ENCODE data around the gene TNIP3.

Gene TNIP3

DNA sequence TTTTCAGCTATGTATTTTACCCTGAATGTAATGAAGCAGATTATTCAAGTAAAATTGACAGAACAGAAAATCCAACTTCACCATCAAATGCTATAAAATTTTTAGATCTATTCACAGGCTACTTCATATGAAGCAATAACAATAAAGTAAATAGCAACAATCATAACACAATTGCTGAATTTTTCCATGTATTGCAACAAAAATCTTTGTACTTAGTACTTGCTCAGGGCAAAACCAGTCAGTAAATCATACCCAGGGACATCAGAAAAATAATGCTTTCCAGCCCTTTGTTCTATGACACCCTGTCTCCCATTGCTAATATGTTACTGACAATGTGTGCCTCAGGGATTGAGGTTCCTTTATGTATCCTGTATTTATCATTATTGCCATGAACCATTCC, 15.5 kb downstream of the TNIP3 start:
- no peak for DNase-seq (ENCODE audit: low read depth)
- H3K4me3 ChIP-seq (ENCODE audit: low read length), result no peak overlapping the region
- TF ChIP-seq, protein P1, sequence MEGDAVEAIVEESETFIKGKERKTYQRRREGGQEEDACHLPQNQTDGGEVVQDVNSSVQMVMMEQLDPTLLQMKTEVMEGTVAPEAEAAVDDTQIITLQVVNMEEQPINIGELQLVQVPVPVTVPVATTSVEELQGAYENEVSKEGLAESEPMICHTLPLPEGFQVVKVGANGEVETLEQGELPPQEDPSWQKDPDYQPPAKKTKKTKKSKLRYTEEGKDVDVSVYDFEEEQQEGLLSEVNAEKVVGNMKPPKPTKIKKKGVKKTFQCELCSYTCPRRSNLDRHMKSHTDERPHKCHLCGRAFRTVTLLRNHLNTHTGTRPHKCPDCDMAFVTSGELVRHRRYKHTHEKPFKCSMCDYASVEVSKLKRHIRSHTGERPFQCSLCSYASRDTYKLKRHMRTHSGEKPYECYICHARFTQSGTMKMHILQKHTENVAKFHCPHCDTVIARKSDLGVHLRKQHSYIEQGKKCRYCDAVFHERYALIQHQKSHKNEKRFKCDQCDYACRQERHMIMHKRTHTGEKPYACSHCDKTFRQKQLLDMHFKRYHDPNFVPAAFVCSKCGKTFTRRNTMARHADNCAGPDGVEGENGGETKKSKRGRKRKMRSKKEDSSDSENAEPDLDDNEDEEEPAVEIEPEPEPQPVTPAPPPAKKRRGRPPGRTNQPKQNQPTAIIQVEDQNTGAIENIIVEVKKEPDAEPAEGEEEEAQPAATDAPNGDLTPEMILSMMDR (IDR thresholded peaks at IDR 0.05; ENCODE audit: insufficient read depth, low read depth, low read length, missing control alignments), result no peak

DNA sequence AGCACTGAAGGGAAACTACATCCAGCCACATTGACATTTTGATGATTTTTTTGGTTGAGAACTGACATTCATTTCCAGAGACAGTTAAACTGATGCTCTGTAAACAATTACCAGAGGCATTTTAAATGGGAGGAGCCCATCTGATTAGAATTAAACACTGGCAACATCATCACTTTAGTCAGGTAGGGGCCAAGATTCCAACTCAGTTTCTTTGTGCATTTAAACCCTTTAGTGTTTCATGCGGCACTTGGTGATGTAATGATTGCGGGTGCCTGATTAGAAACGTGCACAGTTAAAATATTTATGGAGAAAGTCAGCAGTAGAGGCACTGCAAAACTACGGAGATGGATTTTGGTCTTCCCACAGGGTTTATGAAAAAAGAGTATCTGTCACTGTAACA, 16.1 kb downstream of the TNIP3 start:
- H3K4me3 ChIP-seq (ENCODE audit: low read length), result no peak overlapping the region
- no peak for DNase-seq (ENCODE audit: low read depth)
- TF ChIP-seq, protein P1 (IDR thresholded peaks at IDR 0.05; ENCODE audit: insufficient read depth, low read depth, low read length, missing control alignments), result no peak

DNA sequence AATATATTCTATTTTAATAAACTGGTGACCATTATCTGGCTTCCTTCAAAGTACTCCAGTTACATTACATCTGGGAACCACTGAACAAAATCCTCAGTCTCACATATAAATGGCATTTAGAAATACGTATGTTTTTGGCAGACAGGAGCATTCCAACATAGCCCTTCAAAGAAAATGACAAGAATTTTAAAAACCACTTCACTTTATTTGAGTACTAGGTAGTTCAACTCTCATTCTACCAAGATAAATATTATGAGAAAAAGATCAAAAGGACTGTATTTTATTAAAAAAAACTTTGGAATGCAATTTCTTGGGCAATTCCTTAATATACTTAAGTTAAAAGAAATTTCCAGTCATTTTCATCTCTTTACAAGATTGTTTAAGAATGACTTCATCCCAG, 17.6 kb downstream of the TNIP3 start:
- no peak for DNase-seq (ENCODE audit: low read depth)
- TF ChIP-seq, protein P1 (IDR thresholded peaks at IDR 0.05; ENCODE audit: insufficient read depth, low read depth, low read length, missing control alignments), result no peak

DNA sequence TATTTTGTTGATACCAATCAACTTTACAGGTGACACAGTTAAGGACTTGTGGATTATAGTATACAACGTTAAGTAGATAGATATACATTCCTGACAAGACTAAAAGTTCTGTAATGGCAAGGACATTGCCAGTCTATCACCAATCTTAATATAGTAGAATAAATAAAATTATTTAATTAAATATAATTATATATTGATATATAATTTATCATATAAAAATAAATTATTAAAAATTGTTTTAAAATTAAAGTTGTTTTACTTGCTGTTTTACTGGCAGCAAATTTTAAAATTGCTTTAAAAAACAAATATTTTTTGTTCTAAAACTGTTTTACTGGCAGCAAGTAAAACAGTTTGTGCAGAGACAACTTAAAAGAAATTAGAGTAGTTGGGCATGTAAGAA, 18.7 kb downstream of the TNIP3 start:
- TF ChIP-seq, protein P1 (IDR thresholded peaks at IDR 0.05; ENCODE audit: insufficient read depth, low read depth, low read length, missing control alignments), result no peak
- H3K4me3 ChIP-seq (ENCODE audit: low read length), result no peak overlapping the region
- no peak for DNase-seq (ENCODE audit: low read depth)

More for the DNA sequence above, 17.6 kb downstream of the TNIP3 start:
- no peak overlapping the region for H3K4me3 ChIP-seq (ENCODE audit: low read length)

DNA sequence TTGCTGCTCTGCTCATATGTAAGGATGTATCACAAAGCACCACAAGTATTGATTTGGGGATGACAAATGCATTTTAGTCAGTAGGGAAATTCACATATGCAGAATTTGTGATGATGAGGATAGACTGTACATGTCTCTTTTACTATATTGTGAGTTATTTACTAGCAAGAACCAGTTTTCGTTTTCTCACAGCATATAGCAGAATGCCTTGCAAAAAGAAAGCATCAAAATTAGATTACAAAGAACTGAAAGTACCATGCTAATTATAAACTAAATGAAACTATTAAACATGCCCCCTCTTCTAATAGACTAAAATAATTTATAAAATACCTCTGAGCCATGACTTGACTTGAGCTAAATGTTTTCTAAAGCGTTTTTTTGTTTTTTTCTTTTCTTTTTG, 20.1 kb downstream of the TNIP3 start:
- TF ChIP-seq, protein P1 (IDR thresholded peaks at IDR 0.05; ENCODE audit: insufficient read depth, low read depth, low read length, missing control alignments), result no peak
- H3K4me3 ChIP-seq (ENCODE audit: low read length), result no peak overlapping the region
- DNase-seq (ENCODE audit: low read depth), result no peak

DNA sequence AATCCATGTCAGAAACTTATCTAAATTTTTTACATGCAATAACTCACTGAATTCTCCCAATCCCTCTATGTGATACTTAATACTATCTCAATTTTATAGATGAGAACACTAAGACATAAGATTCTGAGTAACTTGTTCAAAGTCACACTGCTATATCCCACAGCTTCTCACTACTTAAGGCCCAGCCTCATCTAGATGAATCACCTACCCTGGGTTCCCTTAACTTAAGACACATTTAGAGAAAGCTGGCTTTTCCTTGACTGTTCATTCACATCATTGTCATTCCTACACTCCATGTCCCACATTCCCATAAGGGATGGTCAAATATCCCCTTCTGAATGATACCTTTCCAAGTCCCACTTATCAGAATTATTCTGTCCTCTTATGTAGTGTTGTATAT, 21.0 kb downstream of the TNIP3 start:
- TF ChIP-seq, protein P1 (IDR thresholded peaks at IDR 0.05; ENCODE audit: insufficient read depth, low read depth, low read length, missing control alignments), result no peak
- no peak for DNase-seq (ENCODE audit: low read depth)
- H3K4me3 ChIP-seq (ENCODE audit: low read length), result no peak overlapping the region

DNA sequence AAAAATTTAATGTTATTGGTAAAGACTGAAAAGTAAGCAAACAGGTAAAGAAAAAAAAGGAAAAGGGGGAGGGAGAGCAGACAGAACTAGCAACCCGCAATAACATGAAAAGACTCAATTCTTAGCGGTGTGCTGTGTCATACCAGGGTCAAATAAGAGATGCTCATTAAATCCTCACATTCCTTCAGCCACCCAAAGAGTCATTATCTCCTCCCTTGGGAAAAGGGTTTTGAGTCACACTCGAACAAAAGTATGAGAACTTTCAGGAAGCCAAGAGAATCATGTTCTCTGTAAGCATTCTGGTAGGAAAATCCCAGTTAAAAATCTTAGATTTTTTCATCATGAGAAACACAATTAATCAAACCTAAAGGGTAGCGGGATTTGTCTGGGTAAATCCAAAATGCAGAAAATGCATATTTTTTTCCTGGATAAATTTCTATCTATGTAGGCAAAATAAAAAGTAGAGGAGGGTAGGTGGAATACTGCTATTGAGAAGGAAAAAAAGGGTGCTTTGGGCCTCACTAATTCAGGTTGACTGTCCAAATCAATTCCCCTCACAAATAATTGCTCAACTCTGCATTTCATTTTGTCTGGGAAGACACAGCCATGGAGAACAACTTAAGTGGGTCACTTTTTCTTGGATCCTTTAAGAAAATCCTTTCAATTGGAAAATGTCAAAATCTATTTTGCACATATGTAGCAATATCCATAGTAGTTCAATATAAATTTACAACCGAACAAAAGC, 23.2 kb downstream of the TNIP3 start:
- no peak overlapping the region for H3K4me3 ChIP-seq (ENCODE audit: low read length)
- DNase-seq (ENCODE audit: low read depth), result peak; percentile 8
- TF ChIP-seq, protein P1 (IDR thresholded peaks at IDR 0.05; ENCODE audit: insufficient read depth, low read depth, low read length, missing control alignments), result no peak
